Stimulated activated CD4-positive, alpha-beta T cell treated with anti-CD3 and anti-CD28 coated beads, Interleukin-15, amount 100 ng/mL, for 24 hours (primary cell): ENCODE results near the gene TCEAL3.
"Not testable (repeated sequence)": the region's sequence is repeated elsewhere in the genome, so short reads cannot be mapped to it uniquely, and the experiment has no call there.

Experiments
- DNase-seq: peaks from one replicate; pipeline ENCODE4 v3.0.0-alpha.2; 2020

Gene TCEAL3

DNA sequence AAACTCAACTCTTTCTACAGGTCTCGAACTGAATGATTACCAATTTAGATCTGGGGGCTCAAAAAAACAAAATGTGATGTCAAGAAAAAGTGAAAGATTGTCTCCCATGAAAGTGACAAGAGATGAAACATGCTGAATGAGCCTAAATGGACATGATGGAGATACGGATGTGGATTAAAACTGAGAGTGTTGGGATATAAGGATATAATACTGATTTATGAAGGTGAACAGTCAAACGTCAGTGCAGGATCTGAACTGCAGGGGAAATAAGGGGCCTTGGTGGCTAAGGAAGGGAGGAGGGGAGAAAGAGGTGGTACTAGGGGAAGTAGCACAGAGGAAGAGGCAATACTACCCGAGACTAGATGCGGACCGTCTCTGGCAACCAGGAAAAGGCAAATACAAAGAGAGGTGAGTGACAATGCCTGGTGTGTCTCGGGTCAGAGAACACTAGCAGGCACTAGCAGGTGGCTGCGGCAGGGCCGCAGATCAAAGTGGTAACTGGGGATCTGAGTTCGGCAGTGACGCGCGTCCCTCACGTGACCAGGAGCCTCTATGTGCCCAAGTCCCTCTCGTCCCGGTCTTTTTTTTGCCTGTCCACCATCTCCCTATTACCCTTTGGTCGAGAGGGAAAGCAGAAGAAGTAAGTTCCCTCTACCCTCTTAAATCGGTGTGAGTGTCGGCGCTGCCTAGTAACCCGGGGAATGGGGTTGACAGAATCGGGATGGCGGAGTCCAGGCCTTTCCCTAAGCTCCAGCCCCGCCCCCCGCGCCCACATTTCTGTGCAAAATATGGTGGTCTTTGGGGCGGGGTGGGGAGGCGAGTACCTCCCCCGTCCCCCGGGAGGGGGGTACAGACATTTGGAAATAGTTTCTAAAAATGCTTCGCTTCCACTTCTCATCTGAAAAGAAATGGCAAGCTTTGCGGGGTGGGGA, 20.9 kb downstream of the TCEAL3 start, which contains the start of gene TCEAL1:
Gene TCEAL1 (plus strand): TSS at position 590 of the 932 bp plus-strand sequence. CDS start 942 bp downstream, outside the sequence.
- DNase-seq: peak; percentile 57

DNA sequence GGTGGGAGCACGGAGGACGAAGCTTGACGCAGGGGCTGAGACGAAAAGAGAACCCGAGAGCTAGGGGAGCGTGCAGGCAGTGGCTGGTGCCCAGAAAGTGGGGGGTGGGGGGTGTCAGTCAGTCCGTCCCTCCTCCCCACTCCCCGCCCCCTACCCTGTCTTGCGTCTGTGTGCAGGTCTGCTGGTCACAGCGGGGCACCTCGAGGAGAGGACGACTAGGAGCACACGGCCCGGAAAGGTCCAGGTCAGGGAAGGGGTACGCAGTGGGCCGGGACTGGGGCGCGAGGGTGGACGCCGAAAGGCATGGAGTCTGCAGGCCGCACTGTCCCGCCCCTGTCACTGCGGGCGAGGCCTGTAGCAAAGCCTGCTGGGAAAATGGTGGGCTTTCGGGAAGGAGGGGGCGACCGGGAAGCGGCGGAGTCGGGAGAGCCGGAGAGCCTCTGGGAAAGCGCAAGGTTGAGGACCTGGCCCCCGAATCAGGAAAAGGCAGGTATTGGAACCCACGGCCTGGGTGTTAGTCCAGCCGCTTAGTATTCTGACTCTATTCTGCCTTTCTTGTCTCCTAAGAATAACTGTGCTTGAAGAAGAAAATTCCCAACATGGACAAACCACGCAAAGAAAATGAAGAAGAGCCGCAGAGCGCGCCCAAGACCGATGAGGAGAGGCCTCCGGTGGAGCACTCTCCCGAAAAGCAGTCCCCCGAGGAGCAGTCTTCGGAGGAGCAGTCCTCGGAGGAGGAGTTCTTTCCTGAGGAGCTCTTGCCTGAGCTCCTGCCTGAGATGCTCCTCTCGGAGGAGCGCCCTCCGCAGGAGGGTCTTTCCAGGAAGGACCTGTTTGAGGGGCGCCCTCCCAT, 21.8 kb downstream of the TCEAL3 start:
- peak; percentile 46 for DNase-seq

DNA sequence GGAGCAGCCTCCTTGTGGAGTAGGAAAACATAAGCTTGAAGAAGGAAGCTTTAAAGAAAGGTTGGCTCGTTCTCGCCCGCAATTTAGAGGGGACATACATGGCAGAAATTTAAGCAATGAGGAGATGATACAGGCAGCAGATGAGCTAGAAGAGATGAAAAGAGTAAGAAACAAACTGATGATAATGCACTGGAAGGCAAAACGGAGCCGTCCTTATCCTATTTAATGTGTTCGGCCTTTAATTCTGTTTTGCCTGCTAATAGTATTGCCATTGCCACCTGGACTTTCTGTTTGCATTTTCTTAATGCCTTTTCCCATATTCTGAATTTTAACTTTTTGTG, 22.4 kb downstream of the TCEAL3 start:
- no peak for DNase-seq

DNA sequence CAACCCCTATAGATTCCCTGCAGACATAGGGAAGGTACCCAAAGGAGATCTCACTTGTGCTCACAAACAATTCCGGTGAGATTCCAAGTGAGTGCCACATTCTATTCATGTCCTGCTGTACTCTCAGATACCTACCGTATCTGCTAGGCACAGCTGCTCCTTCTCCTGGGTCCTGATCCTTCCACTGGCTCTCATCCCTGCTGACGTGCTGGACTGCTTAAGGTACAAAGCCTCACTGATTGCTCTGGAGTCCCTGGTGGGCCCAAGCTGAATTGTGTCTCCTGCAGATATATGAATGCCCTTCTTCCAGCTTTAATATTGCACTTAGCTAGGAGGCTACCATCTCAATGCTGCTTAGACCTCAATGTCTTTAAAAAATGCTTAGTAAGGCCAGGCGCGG, 23.4 kb downstream of the TCEAL3 start:
- no peak for DNase-seq

DNA sequence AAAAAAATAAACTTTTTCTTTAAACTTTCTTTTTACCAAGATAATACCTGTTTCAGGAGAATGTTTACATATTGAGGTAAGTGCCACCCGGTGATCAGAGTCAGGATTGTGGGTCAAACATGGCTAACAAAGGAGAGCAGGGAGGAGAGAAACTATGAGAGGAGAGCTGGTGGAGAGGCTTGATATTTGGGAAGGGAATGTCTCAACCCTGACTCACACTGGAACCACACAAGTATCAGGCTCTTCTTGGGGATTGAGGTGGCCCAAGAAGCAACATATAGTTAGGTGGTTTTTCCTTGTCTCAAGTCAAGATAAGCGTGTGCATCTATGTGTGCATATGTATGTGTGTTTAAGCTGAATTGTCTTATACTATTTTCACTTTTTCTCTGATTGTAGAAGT, 27.7 kb downstream of the TCEAL3 start:
- no peak for DNase-seq

DNA sequence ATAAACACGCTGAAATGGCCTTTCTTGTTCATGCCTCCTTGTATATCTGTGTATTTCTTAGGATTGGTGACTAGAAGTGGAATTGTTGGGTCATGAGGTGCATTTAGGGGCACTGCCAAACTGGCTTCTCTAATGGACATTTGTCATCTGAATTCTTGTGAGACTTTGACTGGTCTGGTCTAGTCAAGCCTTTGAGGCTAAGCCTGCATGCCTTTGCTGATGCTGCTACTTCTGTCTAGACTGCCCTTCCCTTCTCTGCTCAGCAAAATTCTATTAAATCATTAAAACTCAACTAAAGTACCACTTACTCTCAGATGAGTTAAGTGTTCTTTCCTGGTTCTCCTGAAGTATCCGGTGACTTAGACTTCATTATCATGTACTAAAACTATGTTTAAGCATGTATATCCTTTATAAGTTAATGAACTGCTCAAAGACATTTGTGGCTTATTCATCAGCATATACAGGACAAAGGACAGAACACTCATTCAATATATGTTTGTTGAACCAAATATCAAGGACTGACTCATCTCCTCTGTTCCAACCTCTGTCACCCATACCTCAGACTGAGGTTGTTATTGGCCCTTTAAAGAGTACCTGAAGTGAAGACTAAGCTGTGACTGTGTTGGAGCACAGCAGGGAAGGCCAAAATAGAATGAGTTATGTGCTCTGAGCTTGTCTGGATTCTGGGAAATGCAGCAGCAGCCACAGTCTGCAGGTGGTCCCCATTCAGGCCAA, 30.0 kb downstream of the TCEAL3 start:
- DNase-seq: no peak

DNA sequence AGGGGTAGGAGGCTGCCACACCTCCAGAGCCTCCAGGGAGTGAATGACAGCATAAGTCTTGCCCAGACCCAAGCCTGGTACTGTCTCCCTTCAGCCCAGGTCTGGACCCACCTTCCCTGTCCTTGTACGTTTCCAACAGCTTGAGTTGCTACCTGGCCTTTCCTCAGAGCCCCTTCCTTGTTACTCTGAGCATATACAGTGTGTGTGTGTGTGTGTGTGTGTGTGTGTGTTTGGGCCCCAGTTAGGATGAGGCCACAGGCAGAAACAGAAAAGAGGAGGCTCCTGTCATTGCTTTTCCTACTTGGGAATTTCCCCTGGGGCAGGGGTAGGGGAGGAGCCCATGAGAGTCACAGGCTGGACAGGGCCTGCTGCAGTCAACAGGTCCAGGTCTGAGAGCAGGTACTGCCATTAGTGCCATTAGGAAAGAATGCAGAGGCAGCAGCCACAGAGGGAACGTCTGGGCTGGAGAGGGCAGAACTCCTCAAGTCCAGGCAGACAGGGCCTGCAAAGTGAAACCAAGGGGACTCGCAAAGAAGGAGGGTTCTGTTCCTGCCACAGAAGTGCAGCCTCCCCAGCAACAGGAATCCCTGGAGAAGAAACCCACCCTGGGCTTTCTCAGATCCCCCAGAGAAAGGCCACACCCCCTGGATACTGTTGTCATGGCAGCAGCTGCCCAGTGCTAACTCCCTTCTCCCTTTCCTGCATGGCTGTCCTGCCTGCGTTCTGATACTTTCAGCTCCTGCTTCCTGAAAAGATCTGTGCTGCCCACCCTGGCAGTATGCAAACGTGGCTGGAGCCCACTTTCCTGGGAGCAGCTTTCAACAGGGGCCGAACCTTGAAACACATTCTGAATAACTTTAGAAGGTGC, 30.9 kb downstream of the TCEAL3 start:
- not testable (repeated sequence) for DNase-seq

DNA sequence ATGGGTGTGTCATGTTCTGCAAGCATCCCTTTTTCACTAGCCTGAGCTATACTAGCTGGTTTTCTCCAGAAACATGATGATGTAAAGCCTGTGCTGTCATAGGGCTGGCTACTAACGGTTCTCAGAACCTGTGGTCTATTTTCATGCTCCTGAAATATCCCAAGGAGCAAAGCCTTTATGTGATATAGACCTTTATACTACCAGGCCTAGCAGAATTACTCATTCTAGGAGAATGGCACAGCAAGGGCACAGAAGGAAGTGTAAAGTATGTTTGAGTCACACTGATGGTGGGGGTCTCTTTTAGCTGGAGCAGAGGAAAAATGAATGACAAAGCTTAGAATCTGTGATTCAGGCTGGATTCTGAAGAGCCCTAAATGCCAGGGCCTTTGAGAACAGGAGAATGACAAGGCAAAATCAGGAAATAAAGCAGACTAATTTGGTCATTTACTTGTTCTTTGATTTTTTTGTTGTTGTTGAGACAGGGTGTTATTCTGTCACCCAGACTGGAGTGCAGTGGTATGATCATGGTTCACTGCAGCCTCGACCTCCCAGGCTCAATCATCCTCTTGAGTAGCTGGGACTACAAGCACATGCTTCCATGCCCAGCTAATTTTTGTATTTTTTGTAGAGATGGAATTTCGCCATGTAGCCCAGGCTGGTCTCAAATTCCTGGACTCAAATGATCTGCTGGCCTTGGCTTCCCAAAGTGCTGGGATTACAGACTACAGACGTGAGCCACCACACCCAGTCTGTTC, 32.8 kb downstream of the TCEAL3 start:
- DNase-seq: no peak

DNA sequence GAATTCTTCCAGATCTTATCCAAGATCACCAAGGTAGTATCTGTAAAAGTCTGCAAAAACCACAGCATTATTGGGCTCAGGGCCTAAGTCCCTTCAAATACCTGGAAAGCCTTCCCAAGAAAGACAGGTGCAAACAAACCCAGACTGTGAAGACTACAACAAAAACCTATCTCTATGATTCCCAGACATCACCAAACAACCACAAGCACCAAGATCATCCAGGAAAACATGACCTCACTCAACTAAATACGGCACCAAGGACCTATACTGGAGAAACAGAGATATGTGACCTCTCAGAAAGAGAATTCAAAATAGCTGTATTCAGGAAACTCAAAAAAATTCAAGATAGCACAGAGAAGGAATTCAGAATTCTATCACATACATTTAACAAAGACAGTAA, 36.4 kb downstream of the TCEAL3 start:
- no peak for DNase-seq

DNA sequence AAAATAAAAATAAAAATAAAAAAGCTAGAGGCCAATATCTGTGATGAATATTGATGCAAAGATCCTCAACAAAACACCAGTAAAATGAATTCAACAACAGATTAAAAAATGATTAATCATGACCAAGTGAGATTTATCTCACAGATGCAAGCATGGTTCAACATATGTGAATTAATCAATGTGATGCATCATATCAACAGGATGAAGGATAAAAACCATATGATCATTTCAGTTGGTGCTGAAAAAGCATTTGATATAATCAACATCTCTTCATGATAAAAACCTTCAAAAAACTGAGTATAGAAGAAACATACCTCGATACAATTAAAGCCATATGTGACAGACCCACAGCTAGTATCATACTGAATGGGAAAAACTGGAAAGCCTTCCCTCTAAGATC, 39.9 kb downstream of the TCEAL3 start:
- DNase-seq: no peak

DNA sequence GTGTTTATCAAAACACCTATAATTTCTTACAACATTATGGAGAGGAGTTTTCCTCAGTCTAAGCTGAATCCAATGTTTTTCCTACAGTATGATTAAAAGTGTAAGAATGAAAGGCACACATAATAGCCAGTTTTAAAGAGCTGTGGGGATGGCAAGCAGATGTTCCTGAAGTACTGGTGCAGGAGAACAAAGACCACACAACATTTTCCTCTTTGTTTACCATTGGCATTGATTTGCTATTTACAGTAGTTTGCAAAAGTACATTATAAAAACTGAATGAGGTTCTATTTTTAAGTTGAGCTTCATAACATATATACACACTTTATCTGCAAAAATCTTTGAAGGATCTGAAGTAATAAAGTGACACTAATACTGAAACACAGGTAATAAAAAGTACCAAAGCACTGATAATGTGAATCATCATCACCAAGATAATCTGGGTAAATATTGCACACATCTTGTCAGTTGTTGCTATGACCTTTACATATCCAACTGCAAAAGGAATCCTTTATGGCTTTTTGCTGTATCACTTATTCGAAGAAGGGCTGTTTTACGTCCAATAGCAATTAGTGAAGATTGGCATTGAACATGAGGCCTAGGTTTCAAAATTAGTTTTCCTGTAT, 43.5 kb downstream of the TCEAL3 start:
- no peak for DNase-seq

DNA sequence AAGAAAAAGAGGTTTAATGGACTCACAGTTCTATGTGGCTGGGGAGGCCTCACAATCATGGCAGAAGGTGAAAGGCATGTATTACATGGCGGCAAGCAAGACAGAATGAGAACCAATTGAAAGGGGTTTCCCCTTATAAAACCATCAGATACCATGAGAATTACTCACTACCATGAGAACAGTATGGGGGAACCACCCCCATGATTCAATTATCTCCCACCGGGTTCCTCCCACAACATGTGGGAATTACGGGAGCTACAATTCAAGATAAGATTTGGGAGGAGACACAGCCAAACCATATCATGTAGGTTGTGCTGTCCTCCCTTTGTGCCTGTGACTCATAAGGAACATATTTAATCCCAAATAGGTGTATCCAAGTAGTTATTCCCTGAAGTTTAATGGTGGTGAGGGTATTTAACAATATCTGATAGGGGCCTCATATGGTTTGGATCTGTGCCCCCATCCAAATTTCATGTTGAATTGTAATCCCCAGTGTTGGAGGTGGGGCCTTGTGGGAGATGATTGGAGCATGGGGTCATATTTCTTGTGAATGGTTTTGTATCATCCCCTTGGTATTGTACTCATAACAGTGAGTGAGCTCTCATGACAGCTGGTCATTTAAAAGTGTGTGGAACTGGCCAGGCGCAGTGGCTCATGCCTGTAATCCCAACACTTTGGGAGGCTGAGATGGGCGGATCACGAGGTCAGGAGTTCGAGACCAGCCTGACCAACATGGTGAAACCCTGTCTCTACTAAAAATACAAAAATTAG, 47.7 kb downstream of the TCEAL3 start:
- not testable (repeated sequence) for DNase-seq

DNA sequence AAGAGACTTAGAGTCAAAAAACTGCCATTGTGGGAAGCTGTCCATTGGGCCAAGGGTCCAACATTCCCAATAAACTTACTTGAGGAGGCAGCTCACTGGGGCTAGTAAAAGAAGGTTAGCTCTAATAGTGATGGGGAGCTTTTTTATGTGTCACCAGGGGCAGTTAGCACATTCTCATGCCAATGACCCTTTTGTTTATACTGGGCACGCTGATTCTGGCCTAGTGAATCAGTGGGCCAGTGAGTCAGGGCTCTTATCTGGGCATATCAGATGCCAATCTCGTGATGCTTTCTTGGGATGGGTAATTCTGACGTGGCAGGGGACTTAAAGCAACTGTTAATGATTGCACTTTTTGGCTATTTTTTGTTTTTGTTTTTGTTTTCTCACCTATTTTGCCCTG, 48.9 kb downstream of the TCEAL3 start:
- no peak for DNase-seq

DNA sequence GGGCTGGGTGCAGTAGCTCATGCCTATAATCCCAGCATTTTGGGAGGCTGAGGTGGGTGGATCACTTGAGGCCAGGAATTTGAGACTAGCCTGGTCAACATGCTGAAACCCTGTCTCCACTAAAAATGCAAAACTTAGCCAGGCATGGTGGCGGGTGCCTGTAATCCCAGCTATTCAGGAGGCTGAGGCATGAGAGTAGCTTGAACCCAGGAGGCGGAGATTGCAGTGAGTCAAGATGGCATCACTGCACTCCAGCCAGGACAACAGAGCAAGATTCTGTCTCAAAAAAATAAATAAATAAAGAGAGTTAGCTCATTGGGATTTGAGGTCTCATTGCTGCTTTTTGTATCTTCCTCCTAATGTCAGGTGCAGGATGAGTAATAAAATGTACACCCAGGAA, 49.3 kb downstream of the TCEAL3 start:
- not testable (repeated sequence) for DNase-seq

DNA sequence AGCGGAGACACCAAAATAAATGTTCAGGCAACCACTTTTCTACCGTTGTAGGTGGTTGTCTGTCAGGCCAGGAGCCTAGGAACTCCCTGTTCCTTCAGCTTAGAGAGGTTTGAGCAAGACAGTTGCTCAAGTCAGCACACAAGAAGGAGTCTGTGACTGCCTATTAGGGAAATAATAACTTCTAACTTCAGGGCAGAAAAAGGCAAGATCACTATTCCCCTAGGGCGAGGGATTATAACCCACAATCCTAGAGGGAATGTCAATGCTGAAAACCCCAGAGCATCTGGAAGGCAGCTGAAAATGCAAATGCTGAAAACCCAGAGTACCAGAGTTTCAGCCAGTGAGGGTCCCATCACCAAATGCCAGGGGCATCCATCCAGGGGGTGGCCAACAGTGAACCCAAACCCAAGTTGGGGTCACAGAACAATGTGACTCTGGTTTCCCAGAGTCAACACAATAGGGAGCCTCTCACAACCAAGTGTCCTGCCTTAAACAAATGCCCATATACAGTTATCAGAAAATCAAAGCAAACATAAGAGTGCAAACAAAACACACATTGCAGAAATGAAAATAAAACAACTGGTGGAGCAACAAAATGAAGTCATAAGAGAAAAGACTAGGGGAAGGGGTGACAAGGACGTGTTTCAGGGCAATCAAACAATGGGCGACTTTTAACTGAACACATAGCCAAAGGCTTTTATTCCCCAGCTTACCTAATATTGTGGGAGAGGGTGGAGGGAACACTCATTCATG, 51.1 kb downstream of the TCEAL3 start:
- DNase-seq: no peak

DNA sequence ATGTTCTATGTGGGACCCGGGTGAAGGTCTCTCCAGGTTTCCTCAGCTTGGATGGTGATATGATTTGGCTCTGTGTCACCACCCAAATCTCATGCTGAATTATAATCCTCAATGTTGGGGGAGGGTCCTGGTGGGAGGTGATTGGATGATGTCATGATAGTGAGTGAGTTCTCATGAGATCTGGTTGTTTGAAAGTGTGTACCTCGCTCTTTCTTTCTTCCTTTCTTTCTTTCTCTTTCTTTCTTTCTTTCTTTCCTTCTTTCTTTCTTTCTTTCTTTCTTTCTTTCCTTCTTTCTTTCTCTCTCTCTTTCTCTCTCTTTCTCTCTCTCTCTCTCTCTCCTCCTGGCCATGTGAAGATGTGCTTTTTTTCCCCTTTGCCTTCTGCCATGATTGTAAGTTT, 51.7 kb downstream of the TCEAL3 start:
- DNase-seq: not testable (repeated sequence)
